Liver (tissue), 3 donors: ENCODE measurements around the gene PMCH.

Source experiments
- SP1 ChIP-seq: IDR thresholded peaks from 2 replicates; pipeline ENCODE4 v1.6.1; 2018; ENCODE audit warnings: antibody characterized with exemption, mild to moderate bottlenecking
- TF ChIP-seq, protein P1 (sequence below): fragments of 150-350 bp; IDR thresholded peaks from 2 replicates; pipeline ENCODE4 v1.5.1; 2017; ENCODE audit warnings: improper control_type of control experiment, low read depth, low read length; ENCODE audit not compliant: missing input control
- donor health status: healthy.
- donor health status: healthy.

- TF ChIP-seq, protein P1, sequence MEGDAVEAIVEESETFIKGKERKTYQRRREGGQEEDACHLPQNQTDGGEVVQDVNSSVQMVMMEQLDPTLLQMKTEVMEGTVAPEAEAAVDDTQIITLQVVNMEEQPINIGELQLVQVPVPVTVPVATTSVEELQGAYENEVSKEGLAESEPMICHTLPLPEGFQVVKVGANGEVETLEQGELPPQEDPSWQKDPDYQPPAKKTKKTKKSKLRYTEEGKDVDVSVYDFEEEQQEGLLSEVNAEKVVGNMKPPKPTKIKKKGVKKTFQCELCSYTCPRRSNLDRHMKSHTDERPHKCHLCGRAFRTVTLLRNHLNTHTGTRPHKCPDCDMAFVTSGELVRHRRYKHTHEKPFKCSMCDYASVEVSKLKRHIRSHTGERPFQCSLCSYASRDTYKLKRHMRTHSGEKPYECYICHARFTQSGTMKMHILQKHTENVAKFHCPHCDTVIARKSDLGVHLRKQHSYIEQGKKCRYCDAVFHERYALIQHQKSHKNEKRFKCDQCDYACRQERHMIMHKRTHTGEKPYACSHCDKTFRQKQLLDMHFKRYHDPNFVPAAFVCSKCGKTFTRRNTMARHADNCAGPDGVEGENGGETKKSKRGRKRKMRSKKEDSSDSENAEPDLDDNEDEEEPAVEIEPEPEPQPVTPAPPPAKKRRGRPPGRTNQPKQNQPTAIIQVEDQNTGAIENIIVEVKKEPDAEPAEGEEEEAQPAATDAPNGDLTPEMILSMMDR, result peak; percentile 75
- TF ChIP-seq SP1, result no peak
Measured at GRCh38 chr12:102169922-102170621, 27.6 kb downstream of the PMCH start.
